Stimulated activated CD4-positive, alpha-beta T cell treated with anti-CD3 and anti-CD28 coated beads, Interleukin-1b, Interleukin-23, amount 100 ng/mL, for 1 hour (primary cell): Measurements from ENCODE around the gene PTGDS.
A peak's percentile ranks its signal among the peaks of the same experiment; 100 is the strongest.

ENCODE experiments used
- DNase-seq, 2 donors: peaks; one replicate each; pipeline ENCODE4 v3.0.0-alpha.2; 2020; ENCODE audit warnings: low read depth in 2 of 2

The PTGDS gene

GRCh38 chr9:137022662-137023008 lies 45.3 kb downstream of the PTGDS start:
- no peak for DNase-seq

DNA sequence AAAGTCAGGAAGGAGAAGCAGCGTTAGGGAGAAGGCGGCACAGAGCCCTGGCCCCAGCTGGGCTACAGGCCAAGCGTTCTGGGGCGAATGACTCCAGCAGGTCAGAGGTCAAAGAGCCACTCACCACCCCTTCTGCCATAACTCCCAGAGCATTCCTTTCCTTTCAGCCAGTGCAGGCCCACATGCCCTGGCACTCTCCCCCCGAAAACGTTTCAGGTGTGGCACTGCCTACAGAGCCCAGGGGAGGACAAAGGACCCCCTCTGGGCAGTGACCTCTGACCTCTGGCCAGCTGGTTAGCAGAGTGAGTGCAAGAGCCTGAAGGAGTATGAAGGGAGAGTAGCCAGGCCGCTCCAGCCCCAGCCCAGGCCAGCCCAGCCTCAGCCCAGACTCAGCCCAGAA lies 45.9 kb downstream of the PTGDS start:
- no peak for DNase-seq

DNA sequence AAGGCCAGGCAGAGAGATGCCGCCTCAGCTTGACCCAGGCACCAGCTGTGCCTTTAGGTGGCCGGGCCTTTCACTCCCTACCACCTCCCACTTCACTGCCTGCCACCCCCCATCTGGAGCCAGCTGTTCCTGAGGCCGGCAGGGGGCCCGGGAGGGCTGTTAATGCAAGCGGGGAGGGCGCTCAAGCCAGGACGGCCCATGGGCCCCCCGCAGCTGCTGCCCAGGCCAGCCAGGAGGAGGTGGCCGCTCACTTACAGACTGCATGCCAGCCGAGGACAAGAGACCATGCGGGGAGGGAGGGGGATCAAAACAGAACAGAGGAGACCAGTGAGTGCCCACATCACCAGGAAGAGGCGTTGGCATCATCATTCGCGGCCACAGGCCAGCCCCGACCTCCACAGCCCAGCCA lies 46.3 kb downstream of the PTGDS start:
- no peak for DNase-seq

DNA sequence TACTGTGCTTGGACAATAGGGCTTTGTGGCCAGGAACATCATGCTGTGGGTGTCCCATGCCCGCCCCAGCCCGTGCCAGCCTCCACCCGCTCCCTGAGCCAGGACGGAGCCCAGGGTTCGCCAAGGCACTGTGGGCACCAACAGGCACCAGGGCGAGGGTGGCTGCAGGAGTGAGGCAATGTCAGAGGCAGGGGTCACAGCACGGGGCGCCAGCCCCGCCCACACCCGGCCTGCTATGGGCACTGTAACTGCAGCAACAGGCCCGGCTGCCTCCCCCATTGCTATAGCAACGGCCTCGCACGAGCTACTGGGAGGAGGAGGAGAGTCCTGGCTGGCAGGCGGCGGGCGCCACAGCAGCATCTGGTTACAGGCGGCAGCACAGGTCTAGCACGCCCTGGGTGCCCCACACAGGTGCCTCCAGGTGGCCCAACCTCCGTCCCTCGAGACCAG lies 48.2 kb downstream of the PTGDS start:
- no peak for DNase-seq

DNA sequence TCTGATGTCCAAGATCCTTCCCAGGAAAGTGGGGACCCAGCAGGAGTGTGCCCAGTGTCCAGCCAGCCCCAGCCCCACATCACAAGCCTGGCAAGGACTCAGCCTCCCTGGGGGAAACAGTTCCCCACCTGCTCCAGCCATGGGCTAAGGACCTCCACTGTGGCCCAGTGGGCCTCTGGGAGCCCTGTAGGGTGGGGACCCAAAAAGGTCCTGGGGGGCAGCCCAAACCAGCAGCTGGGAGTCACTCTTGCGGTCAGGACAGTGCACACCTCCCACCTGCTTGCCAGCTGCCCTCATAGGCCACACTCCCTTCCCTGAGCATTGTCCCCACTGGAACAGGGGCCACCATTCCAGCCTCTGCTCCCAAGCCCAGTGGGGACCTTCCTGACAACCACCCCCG lies 49.1 kb downstream of the PTGDS start:
- DNase-seq: no peak

DNA sequence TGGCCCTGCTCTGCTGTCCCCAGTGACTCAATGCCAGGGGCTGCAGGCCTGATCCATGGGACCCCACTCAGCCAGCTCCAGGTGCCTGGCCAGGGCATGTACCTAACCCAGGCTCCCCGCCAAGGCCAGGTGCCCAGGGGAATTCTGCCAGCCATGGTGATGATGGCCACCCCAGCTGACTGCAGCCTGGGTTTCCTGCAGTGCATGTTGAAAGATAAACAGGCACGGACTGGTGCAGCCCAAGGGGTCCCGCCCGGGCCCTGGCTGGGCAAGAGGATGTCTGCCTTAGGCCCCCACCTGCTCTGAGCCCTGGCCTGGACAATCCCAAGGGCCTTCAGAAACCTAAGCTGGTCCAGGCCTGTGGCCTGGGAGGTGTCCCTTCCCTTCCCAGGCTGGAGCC lies 49.5 kb downstream of the PTGDS start:
- DNase-seq: no peak

DNA sequence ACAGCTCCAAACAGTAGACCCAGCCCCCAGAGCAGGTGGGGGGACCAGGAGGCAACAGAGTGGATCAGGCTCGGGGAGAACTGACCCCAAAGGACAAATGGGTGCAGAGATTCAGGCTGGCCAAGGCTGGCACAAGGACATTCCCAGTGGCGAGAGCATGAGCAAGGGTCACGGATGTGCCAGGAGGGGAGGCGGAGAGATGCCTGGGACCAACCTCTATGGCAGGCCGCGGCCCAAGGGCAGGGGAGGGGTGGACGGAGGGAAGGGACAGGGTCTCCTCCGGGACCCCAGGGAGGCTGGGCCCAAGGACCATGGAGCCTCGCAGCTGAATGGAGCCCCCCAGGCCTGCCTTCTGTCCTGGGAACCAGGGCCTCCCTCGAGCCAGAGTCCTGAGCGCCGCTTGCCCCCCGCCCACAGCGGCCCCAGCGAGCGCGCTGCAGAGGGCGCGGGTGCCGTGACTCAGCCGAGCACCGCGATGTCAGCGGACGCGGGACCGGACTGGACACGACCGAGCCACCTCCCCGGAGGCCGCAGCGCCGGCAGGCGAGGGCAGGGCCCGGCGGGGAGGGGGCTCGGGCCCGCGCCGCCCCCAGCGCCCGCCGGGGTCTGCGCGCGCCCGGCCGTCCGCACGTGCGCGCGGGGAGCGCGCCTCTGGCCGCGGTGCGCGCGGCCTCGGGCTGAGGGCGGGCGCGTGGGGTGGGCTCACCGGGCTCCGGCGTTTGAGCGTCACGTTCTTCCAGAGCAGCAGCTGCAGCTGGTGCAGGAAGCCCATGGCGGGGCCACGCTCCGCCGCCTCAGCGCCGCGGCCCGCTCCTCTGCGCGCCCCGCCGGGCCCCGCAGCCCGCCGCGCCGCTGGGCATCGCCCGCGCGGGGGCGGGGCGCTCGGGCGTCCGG lies 50.3 kb downstream of the PTGDS start, which contains the start of gene ABCA2:
ABCA2 (minus strand) TSS at position 869 of the 894 bp plus-strand sequence; CDS start at position 772, 97 bp downstream.
- DNase-seq: no peak

- peak; percentile 27 to 44 for DNase-seq
These were observed 51.2 kb downstream of the PTGDS start for GRCh38 chr9:137028263-137029057.

- DNase-seq: peak in 1 of 2 donors; percentile 60
These were observed 52.0 kb downstream of the PTGDS start for GRCh38 chr9:137029058-137029936.

GRCh38 chr9:137030006-137030405 lies 52.7 kb downstream of the PTGDS start:
- no peak for DNase-seq

GRCh38 chr9:137030538-137031527 lies 53.5 kb downstream of the PTGDS start:
- no peak for DNase-seq
